DND-41 (cell line): ENCODE data around the gene ANKS1B.

Experiments
- ATAC-seq: fragments of 200-7000 bp; cut with Tn5 transposase; 3 replicates; pipeline ENCODE4 v1.9.1; 2021; ENCODE audit warnings: low read depth; ENCODE audit not compliant: insufficient read depth
- DNase-seq: peaks from one replicate; pipeline ENCODE4 v3.0.0-alpha.2; 2020
- H2AFZ ChIP-seq: 2 replicates; pipeline ENCODE4 v1.6.0; 2012; ENCODE audit warnings: low read depth, low read length
- H3K27ac ChIP-seq: 2 replicates; pipeline ENCODE4 v1.5.1; 2012; ENCODE audit warnings: low read length, inconsistent platforms
- H3K27me3 ChIP-seq: fragments of 200-600 bp; sonication (generic); 2 replicates; pipeline ENCODE4 v1.6.0; 2012; ENCODE audit warnings: low read length, mild to moderate bottlenecking, inconsistent platforms; ENCODE audit not compliant: insufficient read depth, poor library complexity
- H3K36me3 ChIP-seq: 2 replicates; pipeline ENCODE4 v1.5.1; 2012; ENCODE audit warnings: low read length, inconsistent platforms; ENCODE audit not compliant: insufficient read depth
- H3K4me1 ChIP-seq: 2 replicates; pipeline ENCODE4 v1.5.1; 2012; ENCODE audit warnings: mild to moderate bottlenecking, low read length; ENCODE audit not compliant: insufficient read depth
- H3K4me2 ChIP-seq: 2 replicates; pipeline ENCODE4 v1.6.0; 2012; ENCODE audit warnings: mild to moderate bottlenecking, moderate library complexity, low read length, inconsistent platforms; ENCODE audit not compliant: insufficient read depth
- H3K4me3 ChIP-seq, 2 experiments: fragments of 200-600 bp in 1 of 2; shearing (Covaris generic) in 1 of 2; 2 replicates each; pipeline ENCODE4 v1.5.1; 2012 to 2016; ENCODE audit warnings: inconsistent platforms in 2 of 2, low read length in 2 of 2, mild to moderate bottlenecking in 2 of 2, low read depth in 1 of 2, moderate library complexity in 1 of 2
- H3K79me2 ChIP-seq: 2 replicates; pipeline ENCODE4 v1.6.0; 2012; ENCODE audit warnings: low read length, inconsistent platforms; ENCODE audit not compliant: insufficient read depth
- H3K9ac ChIP-seq: 2 replicates; pipeline ENCODE4 v1.6.0; 2012; ENCODE audit warnings: low read depth, mild to moderate bottlenecking, inconsistent platforms, low read length, moderate library complexity
- H3K9me3 ChIP-seq: 2 replicates; pipeline ENCODE4 v1.5.1; 2012; ENCODE audit warnings: low read length, moderate library complexity, mild to moderate bottlenecking, inconsistent platforms; ENCODE audit not compliant: insufficient read depth, severe bottlenecking
- H4K20me1 ChIP-seq: 2 replicates; pipeline ENCODE4 v1.6.0; 2012; ENCODE audit warnings: low read length; ENCODE audit not compliant: insufficient read depth
- EZH2 ChIP-seq: IDR thresholded peaks from 3 replicates; pipeline ENCODE4 v1.6.1; 2012; ENCODE audit warnings: borderline replicate concordance, low read depth, mild to moderate bottlenecking, moderate library complexity, low read length, inconsistent platforms; ENCODE audit not compliant: severe bottlenecking
- TF ChIP-seq, protein P1 (sequence below): IDR thresholded peaks from 2 replicates; pipeline ENCODE4 v1.5.1; 2012; ENCODE audit warnings: borderline replicate concordance, low read length, moderate library complexity, mild to moderate bottlenecking; ENCODE audit not compliant: poor library complexity, severe bottlenecking; ENCODE audit errors: extremely low read depth

Gene ANKS1B

DNA sequence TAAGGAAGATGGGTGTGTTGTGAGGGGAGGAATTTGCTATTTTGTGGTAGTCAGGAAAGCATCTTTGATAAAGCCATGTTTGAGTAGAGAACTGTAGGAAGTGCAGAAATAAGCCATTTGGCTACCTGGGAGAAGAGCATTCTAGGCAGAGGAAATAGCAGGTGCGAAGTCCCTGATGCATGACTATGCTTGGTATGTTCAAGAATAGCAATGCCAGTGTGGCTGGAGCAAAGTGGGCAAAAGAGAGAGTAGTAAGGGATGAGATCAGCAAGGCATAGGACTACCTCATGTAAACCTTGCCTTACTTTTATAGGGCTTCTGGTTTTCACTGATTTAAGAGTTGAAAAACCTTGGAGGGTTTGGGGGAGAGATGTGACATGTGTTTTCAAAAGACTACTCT is 702.6 kb downstream of the ANKS1B start:
- Histone ChIP-seq H3K9ac (no peak overlapping the region), H3K9me3 (no peaks in the 10 kb centered on the region), H3K4me2 (no peak overlapping the region), H2AFZ (no peak overlapping the region), H3K27ac (no peak overlapping the region), H3K4me1 (no peaks in the 10 kb centered on the region), H3K27me3 (peaks cover 2% of the 10 kb centered on the region), H3K79me2 (no peaks in the 10 kb centered on the region), H3K36me3 (no peaks in the 10 kb centered on the region), H4K20me1 (no peaks in the 10 kb centered on the region), H3K4me3 (no peak overlapping the region)
- TF ChIP-seq, protein P1, sequence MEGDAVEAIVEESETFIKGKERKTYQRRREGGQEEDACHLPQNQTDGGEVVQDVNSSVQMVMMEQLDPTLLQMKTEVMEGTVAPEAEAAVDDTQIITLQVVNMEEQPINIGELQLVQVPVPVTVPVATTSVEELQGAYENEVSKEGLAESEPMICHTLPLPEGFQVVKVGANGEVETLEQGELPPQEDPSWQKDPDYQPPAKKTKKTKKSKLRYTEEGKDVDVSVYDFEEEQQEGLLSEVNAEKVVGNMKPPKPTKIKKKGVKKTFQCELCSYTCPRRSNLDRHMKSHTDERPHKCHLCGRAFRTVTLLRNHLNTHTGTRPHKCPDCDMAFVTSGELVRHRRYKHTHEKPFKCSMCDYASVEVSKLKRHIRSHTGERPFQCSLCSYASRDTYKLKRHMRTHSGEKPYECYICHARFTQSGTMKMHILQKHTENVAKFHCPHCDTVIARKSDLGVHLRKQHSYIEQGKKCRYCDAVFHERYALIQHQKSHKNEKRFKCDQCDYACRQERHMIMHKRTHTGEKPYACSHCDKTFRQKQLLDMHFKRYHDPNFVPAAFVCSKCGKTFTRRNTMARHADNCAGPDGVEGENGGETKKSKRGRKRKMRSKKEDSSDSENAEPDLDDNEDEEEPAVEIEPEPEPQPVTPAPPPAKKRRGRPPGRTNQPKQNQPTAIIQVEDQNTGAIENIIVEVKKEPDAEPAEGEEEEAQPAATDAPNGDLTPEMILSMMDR = no peak
- TF ChIP-seq EZH2 = no peak
- no peak for DNase-seq
- ATAC-seq = no peak

DNA sequence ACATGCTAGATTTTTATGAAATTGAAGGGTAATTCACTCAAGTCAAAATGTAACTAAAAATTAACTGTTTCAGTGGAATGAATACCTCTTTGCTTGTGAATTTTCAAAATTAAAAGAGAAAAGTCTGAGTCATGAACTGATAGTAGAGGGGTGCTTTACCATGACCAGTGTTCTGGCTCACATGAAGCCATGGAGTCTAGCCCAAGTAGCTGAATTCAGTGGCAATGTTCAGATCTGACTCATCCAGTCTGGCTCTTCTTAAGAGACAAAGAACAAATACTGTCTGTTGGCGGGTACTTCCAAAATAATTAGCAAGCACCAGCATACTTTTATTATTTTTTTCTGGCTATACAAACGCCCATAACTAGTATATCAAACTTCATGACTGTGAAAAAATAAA is 703.5 kb downstream of the ANKS1B start:
- H3K4me3 ChIP-seq = no peak overlapping the region
- H3K9ac ChIP-seq = no peak overlapping the region
- no peak overlapping the region for H3K4me2 ChIP-seq

DNA sequence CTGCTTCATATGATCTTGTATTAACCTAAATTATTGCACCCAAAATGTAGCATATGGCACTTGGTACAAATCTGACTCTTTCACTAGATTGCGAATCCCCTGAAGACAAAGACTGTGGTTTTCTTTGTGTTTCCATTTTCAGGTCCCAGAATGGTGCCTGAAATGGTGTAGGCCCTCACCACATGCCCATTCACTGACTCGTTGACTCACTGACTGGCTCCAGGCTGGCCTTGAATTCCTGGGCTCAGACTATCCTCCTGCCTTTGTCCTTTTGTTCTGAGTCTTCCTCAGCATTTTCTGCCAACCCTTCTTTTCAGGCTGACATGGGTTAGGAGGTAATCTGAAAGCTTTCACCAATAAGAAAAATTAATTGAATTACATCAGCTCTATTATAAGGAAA is 705.8 kb downstream of the ANKS1B start:
- Histone ChIP-seq H3K9me3 (no peaks in the 10 kb centered on the region), H3K4me3 (no peak overlapping the region), H3K9ac (no peak overlapping the region), H4K20me1 (no peaks in the 10 kb centered on the region), H3K79me2 (no peaks in the 10 kb centered on the region), H3K36me3 (no peaks in the 10 kb centered on the region), H2AFZ (no peak overlapping the region), H3K27me3 (peaks cover 2% of the 10 kb centered on the region), H3K4me1 (no peaks in the 10 kb centered on the region), H3K27ac (no peak overlapping the region), H3K4me2 (no peak overlapping the region)
- DNase-seq (no peak), ATAC-seq (no peak)
- TF ChIP-seq EZH2 = no peak
- TF ChIP-seq, protein P1 = no peak

More for the DNA sequence above, 703.5 kb downstream of the ANKS1B start:
- no peaks in the 10 kb centered on the region for H4K20me1 ChIP-seq
- ATAC-seq (no peak), DNase-seq (no peak)
- H2AFZ ChIP-seq = no peak overlapping the region
- no peak for TF ChIP-seq EZH2
- TF ChIP-seq, protein P1 = no peak
- H3K27me3 ChIP-seq = peaks cover 2% of the 10 kb centered on the region
- no peak overlapping the region for H3K27ac ChIP-seq
- H3K9me3 ChIP-seq = no peaks in the 10 kb centered on the region
- no peaks in the 10 kb centered on the region for H3K79me2 ChIP-seq
- no peaks in the 10 kb centered on the region for H3K4me1 ChIP-seq
- H3K36me3 ChIP-seq = no peaks in the 10 kb centered on the region
